Caco-2 (cell line): Measurements from ENCODE around the gene HIVEP3. TPM values are rescaled to one million over a fixed set of nuclear protein-coding genes. Genes with fewer than 3 reads are reported as not detected.

ENCODE experiments used
- BruUV-seq: library from RNA; stranded (reverse); fragments of 400-500 nt; replicated peaks from 2 replicates; lab custom pipeline; 2021; lab: Mats Ljungman, UMichigan
- CTCF ChIA-PET: fragments of 300-600 bp; sonication (Branson Sonifier 250); formaldehyde crosslinking; loops from one replicate; lab custom pipeline; 2022; ENCODE audit warnings: antibody characterized with exemption; lab: Charles Lee
- POLR2A ChIA-PET: fragments of 300-600 bp; sonication (Branson Sonifier 250); formaldehyde crosslinking; loops from one replicate; lab custom pipeline; 2022; ENCODE audit warnings: antibody characterized with exemption; lab: Charles Lee
- DNase-seq, 2 experiments: peaks; one replicate each; pipeline versions ENCODE4 v3.0.0 to v3.0.0-alpha.2; 2020 to 2022
- H3K27me3 ChIP-seq: replicated peaks from 2 replicates; pipeline ENCODE4 v1.6.0; 2011; ENCODE audit warnings: low read length; ENCODE audit not compliant: control insufficient read depth, insufficient read depth
- H3K36me3 ChIP-seq: 2 replicates; pipeline ENCODE4 v1.5.1; 2011; ENCODE audit warnings: low read length; ENCODE audit not compliant: control insufficient read depth, insufficient read depth
- H3K4me1 ChIP-seq: fragments of 250-450 bp; sonication (Bioruptor Pico); 2 replicates; pipeline ENCODE4 v1.5.1; 2020; ENCODE audit warnings: mild to moderate bottlenecking
- H3K4me3 ChIP-seq: 2 replicates; pipeline ENCODE4 v1.5.1; 2011; ENCODE audit warnings: low read depth, mild to moderate bottlenecking, control low read depth, low read length
- H3K9me3 ChIP-seq: fragments of 250-450 bp; sonication (Bioruptor Pico); 2 replicates; pipeline ENCODE4 v1.5.1; 2020; ENCODE audit warnings: mild to moderate bottlenecking, moderate library complexity
- H3K27ac Mint-ChIP-seq: one replicate; pipeline ENCODE4 v1.8.0; 2022; ENCODE audit warnings: mixed read lengths; ENCODE audit not compliant: unreplicated experiment
- H3K27me3 Mint-ChIP-seq: one replicate; pipeline ENCODE4 v1.8.0; 2022; ENCODE audit warnings: mixed read lengths; ENCODE audit not compliant: insufficient read depth, unreplicated experiment
- H3K36me3 Mint-ChIP-seq: one replicate; pipeline ENCODE4 v1.8.0; 2022; ENCODE audit warnings: mild to moderate bottlenecking, mixed read lengths; ENCODE audit not compliant: insufficient read depth, unreplicated experiment
- H3K4me1 Mint-ChIP-seq: one replicate; pipeline ENCODE4 v1.8.0; 2022; ENCODE audit warnings: low read depth, mixed read lengths; ENCODE audit not compliant: unreplicated experiment
- H3K4me3 Mint-ChIP-seq: one replicate; pipeline ENCODE4 v1.8.0; 2022; ENCODE audit warnings: mild to moderate bottlenecking, moderate library complexity, mixed read lengths; ENCODE audit not compliant: unreplicated experiment
- H3K9me3 Mint-ChIP-seq: one replicate; pipeline ENCODE4 v1.8.0; 2022; ENCODE audit warnings: mixed read lengths; ENCODE audit not compliant: unreplicated experiment
- intact Hi-C: fragments of 100-400 bp; cut with micrococcal nuclease; formaldehyde crosslinking; loops from one replicate; pipeline ENCODE4 v1.10.0; 2022; ENCODE audit not compliant: unreplicated experiment
- total RNA-seq: library from RNA; stranded (reverse); gene quantifications from 2 replicates; pipeline ENCODE4 v1.2.3, GENCODE V29; 2022
- TF ChIP-seq, protein P1 (sequence below), 2 experiments: fragments of 200-600 bp in 1 of 2; IDR thresholded peaks; 1 replicate in 1 of 2; 2 replicates in 1 of 2; pipeline versions ENCODE4 v1.5.1 to v1.8.0; 2011 to 2022; ENCODE audit warnings: antibody characterized with exemption in 1 of 2, control low read depth in 1 of 2, inconsistent platforms in 1 of 2, low read depth in 1 of 2, low read length in 1 of 2, mild to moderate bottlenecking in 1 of 2, moderate library complexity in 1 of 2; ENCODE audit not compliant: insufficient read depth in 1 of 2, severe bottlenecking in 1 of 2, unreplicated experiment in 1 of 2

Gene HIVEP3
- total RNA-seq, 1 experiment from 2014 or later = 0.25 TPM

DNA sequence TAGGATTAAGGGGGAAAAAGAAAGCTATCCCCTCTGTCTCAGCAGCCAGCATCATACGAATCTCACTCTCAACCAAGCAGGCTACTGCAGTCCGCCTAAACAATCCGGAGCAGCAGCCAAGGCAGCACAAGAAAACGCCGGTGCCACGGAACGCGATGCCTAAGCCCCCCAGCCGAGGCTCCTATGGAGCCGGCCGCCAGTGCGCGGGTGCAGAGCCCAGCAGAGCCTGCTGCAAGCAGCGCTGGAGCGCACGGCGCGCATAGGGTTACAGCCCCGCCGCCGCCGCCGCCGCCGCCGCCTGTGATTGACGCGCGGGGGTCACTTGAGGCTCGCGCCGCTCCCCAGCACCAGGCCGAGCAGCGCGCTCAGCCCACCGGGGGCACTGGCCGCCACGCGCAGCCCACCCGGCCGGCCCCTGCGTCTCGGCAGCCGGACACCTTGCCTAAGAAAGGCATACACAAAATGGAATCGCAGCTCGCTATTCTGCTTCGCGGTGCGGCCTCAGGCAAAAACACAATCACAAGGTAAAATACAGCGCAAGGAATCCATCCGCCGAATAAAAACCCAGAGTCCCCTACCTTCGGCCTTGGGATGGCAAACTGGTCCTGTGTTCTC is 780 bp downstream of the HIVEP3 start:
- H3K27me3 ChIP-seq = no peaks in the 10 kb centered on the region; the same call in 1 of the 2 replicates
- H3K4me3 Mint-ChIP-seq = peak overlapping the region; percentile 69
- no peaks in the 10 kb centered on the region for H3K9me3 Mint-ChIP-seq
- H3K27ac Mint-ChIP-seq = no peak overlapping the region
- TF ChIP-seq, protein P1, sequence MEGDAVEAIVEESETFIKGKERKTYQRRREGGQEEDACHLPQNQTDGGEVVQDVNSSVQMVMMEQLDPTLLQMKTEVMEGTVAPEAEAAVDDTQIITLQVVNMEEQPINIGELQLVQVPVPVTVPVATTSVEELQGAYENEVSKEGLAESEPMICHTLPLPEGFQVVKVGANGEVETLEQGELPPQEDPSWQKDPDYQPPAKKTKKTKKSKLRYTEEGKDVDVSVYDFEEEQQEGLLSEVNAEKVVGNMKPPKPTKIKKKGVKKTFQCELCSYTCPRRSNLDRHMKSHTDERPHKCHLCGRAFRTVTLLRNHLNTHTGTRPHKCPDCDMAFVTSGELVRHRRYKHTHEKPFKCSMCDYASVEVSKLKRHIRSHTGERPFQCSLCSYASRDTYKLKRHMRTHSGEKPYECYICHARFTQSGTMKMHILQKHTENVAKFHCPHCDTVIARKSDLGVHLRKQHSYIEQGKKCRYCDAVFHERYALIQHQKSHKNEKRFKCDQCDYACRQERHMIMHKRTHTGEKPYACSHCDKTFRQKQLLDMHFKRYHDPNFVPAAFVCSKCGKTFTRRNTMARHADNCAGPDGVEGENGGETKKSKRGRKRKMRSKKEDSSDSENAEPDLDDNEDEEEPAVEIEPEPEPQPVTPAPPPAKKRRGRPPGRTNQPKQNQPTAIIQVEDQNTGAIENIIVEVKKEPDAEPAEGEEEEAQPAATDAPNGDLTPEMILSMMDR (IDR thresholded peaks at IDR 0.05; ENCODE audit: insufficient read depth in 1 of 2, low read depth in 1 of 2, low read length in 1 of 2, severe bottlenecking in 1 of 2, unreplicated experiment in 1 of 2) = no peak
- ChIA-PET POLR2A (no interaction called here), CTCF (no interaction called here)
- no peaks in the 10 kb centered on the region for H3K9me3 ChIP-seq
- DNase-seq = peak in 1 of 2 experiments; percentile 12
- no peaks in the 10 kb centered on the region for H3K4me1 Mint-ChIP-seq
- peaks cover 14% of the 10 kb centered on the region for H3K27me3 Mint-ChIP-seq
- no peaks in the 10 kb centered on the region for H3K36me3 ChIP-seq
- no peaks in the 10 kb centered on the region for H3K4me1 ChIP-seq
- no TSS peak for BruUV-seq
- H3K4me3 ChIP-seq = peak overlapping the region; percentile 34
- H3K36me3 Mint-ChIP-seq = no peaks in the 10 kb centered on the region
- intact Hi-C loops = no loop called here

DNA sequence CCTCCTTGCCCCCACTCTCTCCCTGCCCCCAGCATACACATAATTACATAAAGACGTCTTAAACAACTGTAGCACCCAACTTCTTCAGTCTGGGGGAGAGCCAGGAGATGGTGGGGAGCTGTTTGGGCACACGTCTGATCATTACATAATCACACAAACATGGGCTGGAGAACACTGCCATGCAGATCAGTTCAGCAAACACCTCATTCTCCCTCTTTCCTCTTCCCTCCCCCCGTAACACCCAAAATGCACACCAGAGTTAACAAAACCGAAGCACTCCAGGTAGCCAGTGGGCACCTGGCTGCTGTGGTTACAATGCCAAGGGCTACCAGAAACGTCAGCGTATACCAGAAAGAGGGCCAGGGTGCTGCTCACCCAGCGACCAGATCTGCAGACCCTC is 1.6 kb downstream of the HIVEP3 start:
- BruUV-seq = no TSS peak
- TF ChIP-seq, protein P1 (IDR thresholded peaks at IDR 0.05; ENCODE audit: insufficient read depth in 1 of 2, low read depth in 1 of 2, low read length in 1 of 2, severe bottlenecking in 1 of 2, unreplicated experiment in 1 of 2) = no peak
- ChIA-PET CTCF (no interaction called here), POLR2A (no interaction called here)
- no peak overlapping the region for H3K4me3 ChIP-seq
- intact Hi-C loops = no loop called here
- Mint-ChIP-seq H3K36me3 (no peaks in the 10 kb centered on the region), H3K9me3 (no peaks in the 10 kb centered on the region), H3K27me3 (peaks cover 14% of the 10 kb centered on the region), H3K27ac (no peak overlapping the region), H3K4me3 (no peak overlapping the region), H3K4me1 (no peaks in the 10 kb centered on the region)
- H3K4me1 ChIP-seq = no peaks in the 10 kb centered on the region
- H3K9me3 ChIP-seq = no peaks in the 10 kb centered on the region
- H3K27me3 ChIP-seq = no peaks in the 10 kb centered on the region; the same call in 1 of the 2 replicates
- H3K36me3 ChIP-seq = no peaks in the 10 kb centered on the region
- no peak for DNase-seq

GRCh38 chr1:41915786-41916571 is 2.7 kb downstream of the HIVEP3 start:
- H3K27me3 ChIP-seq = no peaks in the 10 kb centered on the region; the same call in 1 of the 2 replicates
- intact Hi-C loops = no loop called here
- ChIA-PET CTCF (no interaction called here), POLR2A (no interaction called here)
- H3K4me3 Mint-ChIP-seq = no peak overlapping the region
- H3K9me3 ChIP-seq = no peaks in the 10 kb centered on the region
- DNase-seq = no peak
- no peaks in the 10 kb centered on the region for H3K4me1 ChIP-seq
- no peaks in the 10 kb centered on the region for H3K9me3 Mint-ChIP-seq
- H3K4me1 Mint-ChIP-seq = no peaks in the 10 kb centered on the region
- no peak overlapping the region for H3K4me3 ChIP-seq
- no TSS peak for BruUV-seq
- H3K36me3 Mint-ChIP-seq = no peaks in the 10 kb centered on the region
- H3K36me3 ChIP-seq = no peaks in the 10 kb centered on the region
- TF ChIP-seq, protein P1 (IDR thresholded peaks at IDR 0.05; ENCODE audit: insufficient read depth in 1 of 2, low read depth in 1 of 2, low read length in 1 of 2, severe bottlenecking in 1 of 2, unreplicated experiment in 1 of 2) = no peak
- H3K27me3 Mint-ChIP-seq = peaks cover 10% of the 10 kb centered on the region
- no peak overlapping the region for H3K27ac Mint-ChIP-seq
